NT2/D1 (cell line): ENCODE measurements around the gene UPK3BL1.
"Not testable (repeated sequence)": the region's sequence is repeated elsewhere in the genome, so short reads cannot be mapped to it uniquely, and the experiment has no call there.

Experiments used
- DNase-seq: peaks from one replicate; pipeline ENCODE4 v3.0.0-alpha.2; 2011; ENCODE audit warnings: low read depth, low spot score
- H3K27me3 ChIP-seq: 2 replicates; pipeline ENCODE4 v1.6.0; 2011; ENCODE audit warnings: mild to moderate bottlenecking; ENCODE audit not compliant: insufficient read length, insufficient read depth
- H3K36me3 ChIP-seq: 2 replicates; pipeline ENCODE4 v1.6.1; 2011; ENCODE audit warnings: mild to moderate bottlenecking, low read length, mixed read lengths; ENCODE audit not compliant: insufficient read depth, insufficient read length
- H3K4me1 ChIP-seq: 2 replicates; pipeline ENCODE4 v1.5.1; 2011; ENCODE audit not compliant: insufficient read depth, insufficient read length
- H3K4me3 ChIP-seq: 2 replicates; pipeline ENCODE4 v1.5.1; 2011; ENCODE audit warnings: low read depth; ENCODE audit not compliant: insufficient read length
- H3K9ac ChIP-seq: 2 replicates; pipeline ENCODE4 v1.6.0; 2011; ENCODE audit warnings: low read depth; ENCODE audit not compliant: insufficient read length
- H3K9me3 ChIP-seq: 2 replicates; pipeline ENCODE4 v1.5.1; 2011; ENCODE audit warnings: mild to moderate bottlenecking, low read length; ENCODE audit not compliant: insufficient read depth

The UPK3BL1 gene

GRCh38 chr7:102616507-102617125, 26.0 kb downstream of the UPK3BL1 start, which contains the start of gene RASA4:
Gene RASA4 (minus strand): TSS chr7:102616756. CDS start chr7:102616689, 67 bp downstream.
- not testable (repeated sequence) for H3K4me1 ChIP-seq, H3K9ac ChIP-seq, H3K27me3 ChIP-seq, H3K4me3 ChIP-seq, H3K36me3 ChIP-seq, DNase-seq, H3K9me3 ChIP-seq

DNA sequence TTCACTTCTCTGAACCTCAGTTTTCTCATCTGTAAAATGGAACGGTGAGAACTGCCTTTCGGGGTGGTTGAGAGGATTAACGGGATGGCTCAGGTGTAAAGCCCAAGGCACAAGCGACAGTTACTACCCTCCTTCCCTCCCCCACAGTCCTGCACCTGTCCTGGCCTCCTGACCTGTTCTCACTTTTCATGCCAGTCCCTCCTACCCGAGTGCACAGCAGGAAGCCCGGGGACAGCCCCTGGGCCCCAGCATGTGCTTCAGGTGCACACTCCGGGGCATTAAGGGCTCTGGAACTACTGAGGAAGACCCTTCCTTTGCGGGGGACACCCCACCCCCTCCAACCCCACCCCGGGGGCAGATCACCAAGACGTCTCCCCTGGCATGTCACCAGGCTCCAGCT, 26.7 kb downstream of the UPK3BL1 start:
- H3K4me3 ChIP-seq, H3K27me3 ChIP-seq, H3K4me1 ChIP-seq, H3K36me3 ChIP-seq, H3K9ac ChIP-seq, DNase-seq, H3K9me3 ChIP-seq: not testable (repeated sequence)

- not testable (repeated sequence) for H3K4me3 ChIP-seq, DNase-seq, H3K36me3 ChIP-seq, H3K4me1 ChIP-seq, H3K27me3 ChIP-seq, H3K9ac ChIP-seq, H3K9me3 ChIP-seq
These were observed 27.7 kb downstream of the UPK3BL1 start for GRCh38 chr7:102614873-102615272.

DNA sequence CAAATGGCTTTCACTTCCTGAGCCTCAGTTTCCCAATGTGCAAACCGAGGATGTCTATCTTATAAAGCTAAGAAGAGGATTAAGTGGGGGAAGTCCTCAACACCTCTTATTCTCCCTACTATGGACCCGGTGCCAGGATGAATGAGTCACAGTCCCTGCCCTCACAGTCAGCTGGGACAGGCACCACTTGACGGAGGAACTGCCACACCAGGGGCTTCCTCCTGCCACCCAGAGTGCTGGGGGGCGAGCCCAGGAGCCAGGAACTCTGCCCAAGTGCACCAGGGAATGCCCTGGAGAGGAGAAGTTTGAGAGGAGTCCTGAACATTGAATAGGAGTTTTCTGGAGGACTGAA, 28.3 kb downstream of the UPK3BL1 start:
- not testable (repeated sequence) for H3K4me3 ChIP-seq, H3K9me3 ChIP-seq, H3K36me3 ChIP-seq, H3K9ac ChIP-seq, H3K27me3 ChIP-seq, H3K4me1 ChIP-seq, DNase-seq

DNA sequence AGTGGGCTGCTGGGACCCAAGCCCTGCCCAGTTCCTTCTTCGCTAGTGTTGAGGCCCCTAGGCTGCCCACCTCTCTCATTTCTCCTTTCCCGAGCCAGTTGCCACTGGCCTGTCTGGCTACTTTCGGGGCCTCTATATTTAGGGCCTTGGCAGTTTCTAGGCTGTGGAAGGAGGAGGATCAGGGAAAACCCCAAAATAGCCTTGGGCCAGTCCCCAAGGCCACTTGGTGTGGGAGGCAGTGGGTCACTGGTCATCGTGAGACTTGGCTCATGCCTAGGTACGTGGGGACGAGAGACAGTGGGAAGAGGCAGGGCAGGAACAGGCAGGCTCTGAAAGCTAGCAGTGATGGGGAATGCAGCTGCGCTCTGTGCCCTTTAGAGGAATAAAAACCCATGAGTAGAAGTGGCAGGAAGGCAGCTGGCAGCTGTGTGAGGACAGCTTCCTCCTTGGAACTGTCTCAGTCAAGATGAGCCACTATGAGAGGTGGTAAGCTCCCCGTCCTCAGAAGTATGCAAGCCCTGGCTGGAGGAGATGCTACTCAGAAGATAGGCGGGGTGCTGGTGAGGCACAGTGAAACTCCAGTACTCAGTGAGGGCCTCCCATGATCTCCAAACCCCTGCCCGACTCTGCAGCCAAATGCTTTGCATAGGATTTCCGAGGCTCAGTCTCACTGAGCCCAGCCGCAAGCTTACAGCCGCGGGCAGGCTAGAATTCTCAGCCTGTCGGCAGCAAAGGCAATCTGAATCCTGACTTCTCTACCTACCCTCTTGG, 28.8 kb downstream of the UPK3BL1 start:
- H3K27me3 ChIP-seq, H3K4me3 ChIP-seq, H3K9ac ChIP-seq, H3K9me3 ChIP-seq, H3K36me3 ChIP-seq, H3K4me1 ChIP-seq, DNase-seq: not testable (repeated sequence)

GRCh38 chr7:102611675-102612325, 30.8 kb downstream of the UPK3BL1 start:
- not testable (repeated sequence) for H3K9me3 ChIP-seq, H3K27me3 ChIP-seq, H3K4me1 ChIP-seq, H3K36me3 ChIP-seq, H3K4me3 ChIP-seq, DNase-seq, H3K9ac ChIP-seq

- H3K36me3 ChIP-seq, H3K9me3 ChIP-seq, H3K27me3 ChIP-seq, H3K9ac ChIP-seq, H3K4me3 ChIP-seq, H3K4me1 ChIP-seq, DNase-seq: not testable (repeated sequence)
These were observed 31.4 kb downstream of the UPK3BL1 start for GRCh38 chr7:102611013-102611674.

GRCh38 chr7:102610441-102610840, 32.1 kb downstream of the UPK3BL1 start:
- not testable (repeated sequence) for H3K4me1 ChIP-seq, H3K27me3 ChIP-seq, H3K4me3 ChIP-seq, H3K9me3 ChIP-seq, DNase-seq, H3K36me3 ChIP-seq, H3K9ac ChIP-seq

GRCh38 chr7:102609734-102610133, 32.9 kb downstream of the UPK3BL1 start:
- not testable (repeated sequence) for H3K4me1 ChIP-seq, DNase-seq, H3K27me3 ChIP-seq, H3K36me3 ChIP-seq, H3K9ac ChIP-seq, H3K9me3 ChIP-seq, H3K4me3 ChIP-seq

DNA sequence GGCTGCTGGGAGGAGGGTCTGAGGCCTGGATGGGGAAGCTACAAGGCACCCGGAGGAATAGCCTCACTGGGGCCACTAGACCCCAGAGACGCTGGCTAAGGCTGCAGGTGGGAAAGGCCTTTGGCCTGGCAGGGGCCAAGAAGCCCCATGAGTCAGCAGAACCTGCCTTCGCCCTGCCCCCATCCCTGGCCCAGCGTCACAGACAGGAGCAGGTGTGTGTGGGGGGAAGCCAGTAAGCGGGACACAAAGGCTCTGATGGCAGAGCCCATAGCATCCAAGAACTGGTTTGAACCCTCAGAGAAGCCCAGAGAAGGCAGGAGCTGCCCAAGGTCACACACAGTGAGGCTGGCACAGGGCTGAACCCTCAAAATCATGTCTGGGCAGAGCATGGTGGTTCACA, 35.7 kb downstream of the UPK3BL1 start:
- H3K9me3 ChIP-seq, H3K36me3 ChIP-seq, H3K27me3 ChIP-seq, H3K9ac ChIP-seq, H3K4me1 ChIP-seq, DNase-seq, H3K4me3 ChIP-seq: not testable (repeated sequence)

DNA sequence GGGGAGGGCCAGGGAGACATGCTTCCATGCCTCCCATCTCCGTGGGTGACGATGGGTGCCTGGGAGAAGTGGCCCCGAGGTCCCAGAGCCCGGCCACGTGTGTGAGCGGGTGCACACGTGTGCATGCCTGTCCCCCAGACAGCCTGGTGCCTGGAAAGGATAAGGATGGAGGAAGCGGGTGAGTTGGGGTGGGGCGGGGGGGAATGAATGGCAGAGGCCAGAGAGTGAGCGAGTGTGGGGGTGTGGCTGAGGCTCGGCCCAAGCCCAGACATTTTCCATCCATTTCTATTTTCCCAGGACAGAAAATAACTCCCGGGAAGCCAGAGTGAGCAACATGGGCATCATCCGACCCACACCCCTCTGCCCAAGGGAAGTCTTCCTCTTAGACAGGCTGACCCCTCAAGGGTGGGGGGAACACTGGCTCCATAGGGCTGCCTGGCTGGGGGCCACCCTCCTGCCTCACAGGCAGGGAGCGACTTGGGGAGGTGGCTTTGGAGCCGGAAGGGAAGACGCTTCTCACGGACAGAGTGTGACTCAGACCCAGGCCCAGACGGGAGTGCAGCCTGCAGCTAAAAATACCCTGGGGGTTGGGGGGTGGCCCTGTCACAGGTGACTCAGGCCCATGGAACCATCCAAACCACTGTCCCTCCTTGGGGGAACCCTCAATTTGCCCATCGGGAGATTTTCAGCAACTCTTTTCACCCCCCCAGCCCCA, 38.0 kb downstream of the UPK3BL1 start:
- H3K9ac ChIP-seq, H3K9me3 ChIP-seq, H3K4me3 ChIP-seq, DNase-seq, H3K4me1 ChIP-seq, H3K36me3 ChIP-seq, H3K27me3 ChIP-seq: not testable (repeated sequence)
